Posterior cingulate gyrus (tissue), 11 donors: ENCODE measurements around the gene TALDO1.

ENCODE experiments used
- DNase-seq, 10 donors: peaks; one replicate each; pipeline versions ENCODE4 v3.0.0 to v3.0.0-alpha.2; 2020 to 2021; ENCODE audit warnings: mixed read lengths in 3 of 10
- intact Hi-C: fragments of 100-400 bp; cut with DNase I; formaldehyde crosslinking; loops from one replicate; pipeline ENCODE4 v1.15.1; 2023

Gene TALDO1

DNA sequence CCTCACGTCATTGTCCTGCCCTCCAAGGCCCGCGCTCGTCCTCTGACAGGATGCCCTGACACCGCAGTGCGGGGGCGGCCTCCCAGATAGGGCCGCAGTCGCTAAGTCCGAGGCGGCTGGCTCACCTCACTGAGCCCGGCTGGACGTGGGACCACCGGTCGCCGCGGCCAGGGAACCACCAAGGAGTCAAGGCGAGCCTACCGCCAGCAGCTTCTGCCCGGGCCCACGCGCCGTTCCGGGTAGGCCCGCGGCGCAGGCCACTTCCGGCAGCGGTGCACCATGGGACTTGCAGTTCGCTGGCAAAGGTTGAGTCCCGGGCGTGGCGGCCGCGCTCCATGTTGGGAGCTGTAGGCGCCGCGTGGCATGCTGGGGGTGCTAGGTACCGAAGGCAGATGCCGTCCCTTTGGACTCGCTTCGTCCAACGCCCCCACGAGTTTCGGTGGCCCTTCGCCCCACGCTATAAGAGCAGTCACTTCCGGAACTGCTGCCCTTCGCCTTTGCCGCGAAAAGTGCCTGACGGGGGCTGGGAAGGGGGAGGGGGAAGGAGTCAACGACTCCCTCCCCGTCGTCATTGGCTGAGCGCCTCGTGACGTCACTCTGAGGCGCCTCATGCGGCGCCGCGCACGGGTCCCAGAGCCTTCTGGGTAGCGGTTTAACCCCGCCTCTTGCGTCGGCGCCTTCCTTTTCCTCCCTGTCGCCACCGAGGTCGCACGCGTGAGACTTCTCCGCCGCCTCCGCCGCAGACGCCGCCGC is 62.2 kb downstream of the TALDO1 start, which contains the start of gene RPLP2:
TSS of gene RPLP2 (plus strand) at position 681 of the 753 bp plus-strand sequence. CDS start 268 bp downstream, outside the sequence.
- intact Hi-C loops = no loop called here

DNA sequence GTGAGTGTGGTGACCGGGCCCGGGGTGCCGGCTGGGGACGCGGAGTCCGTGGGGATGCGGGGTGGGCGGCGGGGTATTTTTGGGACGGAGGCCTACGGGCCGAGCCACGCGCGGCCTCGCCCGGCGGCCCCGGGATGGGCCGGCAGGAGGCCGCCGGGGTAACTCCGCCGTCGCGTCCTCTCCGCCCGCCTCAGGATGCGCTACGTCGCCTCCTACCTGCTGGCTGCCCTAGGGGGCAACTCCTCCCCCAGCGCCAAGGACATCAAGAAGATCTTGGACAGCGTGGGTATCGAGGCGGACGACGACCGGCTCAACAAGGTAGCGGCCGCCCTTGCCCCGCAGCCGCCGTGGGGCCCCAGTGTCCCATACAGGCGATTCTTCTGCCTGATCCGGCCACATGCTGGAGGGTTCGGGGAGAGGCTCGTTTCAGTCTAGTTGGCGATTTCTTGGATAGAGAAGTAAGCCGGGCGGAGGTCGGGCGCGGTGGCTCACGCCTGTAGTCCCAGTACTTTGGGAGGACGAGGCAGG is 62.8 kb downstream of the TALDO1 start:
- DNase-seq = no peak
- intact Hi-C loops = no loop called here

More for the DNA sequence above, 62.2 kb downstream of the TALDO1 start, which contains the start of gene RPLP2:
- peak; percentile 96 to 100 (median 98) for DNase-seq

DNA sequence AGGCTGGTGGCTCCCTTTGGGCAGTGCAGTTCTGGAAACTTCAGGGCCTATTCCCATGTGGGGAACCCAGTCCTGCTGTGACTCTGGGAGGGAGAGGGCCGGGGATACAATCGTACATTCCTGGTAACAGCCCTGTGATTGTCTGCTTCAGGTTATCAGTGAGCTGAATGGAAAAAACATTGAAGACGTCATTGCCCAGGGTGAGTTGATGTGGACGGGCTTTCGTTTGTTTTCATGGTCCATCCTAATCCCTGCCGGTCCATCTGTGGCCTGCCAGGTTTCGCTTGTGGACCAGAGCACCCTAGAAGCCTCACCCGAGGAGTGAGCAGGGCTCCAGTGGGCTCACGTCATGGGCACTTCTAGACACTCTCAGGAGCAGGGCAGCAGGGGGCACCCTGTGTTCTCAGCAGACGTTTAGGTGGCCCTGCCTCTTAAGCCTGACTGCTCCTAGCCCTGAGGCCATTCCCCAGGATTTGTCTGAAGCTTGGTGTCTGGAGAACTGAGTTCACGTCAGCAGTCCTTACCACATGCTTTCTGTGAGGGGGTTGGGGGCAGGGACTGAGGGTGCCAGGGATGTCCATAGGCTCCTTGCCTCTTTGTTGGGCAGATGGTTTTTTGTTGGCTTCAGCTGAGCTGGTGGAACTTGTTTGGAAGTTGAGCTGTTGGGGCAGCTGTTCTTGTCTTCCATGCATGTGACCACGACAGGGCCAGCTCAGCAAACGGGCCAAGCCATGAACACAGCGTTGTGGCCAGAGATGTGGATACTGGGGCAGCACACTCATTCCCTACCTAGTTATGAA is 64.4 kb downstream of the TALDO1 start:
- no peak for DNase-seq
- intact Hi-C loops = no loop called here

DNA sequence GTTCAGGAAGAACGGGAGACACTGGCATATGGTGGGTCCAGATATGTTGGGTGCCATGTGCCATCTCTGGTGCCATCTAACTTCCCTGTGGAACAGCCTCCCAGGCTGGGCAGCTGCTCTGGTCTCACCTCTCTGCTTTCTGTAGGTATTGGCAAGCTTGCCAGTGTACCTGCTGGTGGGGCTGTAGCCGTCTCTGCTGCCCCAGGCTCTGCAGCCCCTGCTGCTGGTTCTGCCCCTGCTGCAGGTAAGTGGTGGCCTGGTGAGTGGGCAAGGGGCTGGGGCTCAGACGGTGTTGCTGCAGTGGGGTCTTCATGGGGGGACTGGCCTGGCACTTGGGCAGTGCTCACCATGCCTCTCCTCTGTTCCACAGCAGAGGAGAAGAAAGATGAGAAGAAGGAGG is 65.1 kb downstream of the TALDO1 start:
- intact Hi-C loops = no loop called here
- no peak for DNase-seq

DNA sequence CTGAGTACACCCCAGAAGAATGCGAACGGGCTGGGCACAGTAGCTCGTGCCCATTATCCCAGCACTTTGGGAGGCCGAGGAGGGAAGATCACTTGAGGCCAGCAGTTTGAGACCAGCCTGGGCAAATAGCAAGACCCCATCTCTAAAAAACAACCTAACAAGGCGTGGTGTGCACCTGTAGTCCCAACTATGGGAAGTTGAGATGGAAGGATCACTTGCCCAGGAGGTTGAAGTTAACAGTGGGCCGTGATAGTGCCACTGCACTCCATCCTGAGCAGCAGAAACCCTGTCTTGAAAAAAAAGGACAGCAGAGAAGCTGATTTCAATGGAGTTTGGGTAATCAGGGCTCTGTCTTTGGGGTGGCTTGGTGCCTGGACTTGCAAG is 65.8 kb downstream of the TALDO1 start:
- intact Hi-C loops = no loop called here
- DNase-seq = no peak

DNA sequence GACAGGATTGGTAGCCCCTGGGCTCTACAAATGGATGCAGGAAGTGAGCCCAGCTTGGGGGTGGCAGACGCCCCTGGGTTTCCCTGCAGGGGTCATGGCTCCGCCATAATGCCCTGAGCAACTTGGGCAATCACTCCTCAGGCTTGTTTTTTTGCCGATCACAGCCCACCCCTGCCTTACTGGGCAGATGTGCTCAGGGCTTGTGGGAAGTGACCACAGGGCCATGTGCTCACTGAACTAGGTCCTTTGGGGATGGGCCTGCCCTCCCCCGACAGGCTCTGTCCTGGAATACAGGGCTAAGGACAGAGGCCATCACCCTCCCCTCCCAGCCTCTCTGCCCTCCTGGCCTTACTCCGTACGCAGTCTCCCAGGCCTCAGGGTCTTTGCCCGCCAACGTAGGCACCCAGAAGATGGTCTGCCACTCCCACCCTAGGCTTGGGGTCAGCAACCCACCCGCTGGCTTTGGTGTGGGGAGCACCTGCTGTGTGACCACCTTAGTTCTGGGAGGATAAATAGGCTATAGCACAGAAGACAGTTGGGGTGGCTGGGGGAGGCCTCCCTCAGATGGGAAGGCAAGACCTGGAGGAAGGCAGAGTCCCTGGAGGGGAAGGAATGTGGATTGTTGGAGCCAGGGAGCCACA is 66.3 kb downstream of the TALDO1 start:
- intact Hi-C loops = no loop called here
- no peak for DNase-seq
